ENCODE data around the gene ZNF814.
"Not testable (repeated sequence)": the region's sequence is repeated elsewhere in the genome, so short reads cannot be mapped to it uniquely, and the experiment has no call there.

DNA sequence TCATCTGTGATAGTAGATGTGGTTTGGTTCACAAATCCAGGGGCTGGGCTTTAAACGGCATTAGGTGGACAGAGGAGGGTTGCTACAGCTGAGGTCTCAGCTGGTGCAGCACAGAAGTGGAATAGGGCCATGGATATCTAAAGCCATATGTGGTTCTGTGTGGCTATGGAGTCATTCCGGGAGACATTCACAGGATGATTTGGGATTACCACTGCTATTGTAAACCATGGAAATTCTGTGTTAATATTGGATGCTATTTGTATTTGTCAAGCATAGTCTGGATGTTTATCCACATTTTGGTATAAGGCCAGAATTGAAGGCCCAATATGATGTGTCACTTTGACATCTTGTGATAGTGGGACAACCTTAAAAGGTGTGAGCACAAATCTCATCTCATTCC lies 65.7 kb downstream of the ZNF814 start:
- TF ChIP-seq, protein P1, sequence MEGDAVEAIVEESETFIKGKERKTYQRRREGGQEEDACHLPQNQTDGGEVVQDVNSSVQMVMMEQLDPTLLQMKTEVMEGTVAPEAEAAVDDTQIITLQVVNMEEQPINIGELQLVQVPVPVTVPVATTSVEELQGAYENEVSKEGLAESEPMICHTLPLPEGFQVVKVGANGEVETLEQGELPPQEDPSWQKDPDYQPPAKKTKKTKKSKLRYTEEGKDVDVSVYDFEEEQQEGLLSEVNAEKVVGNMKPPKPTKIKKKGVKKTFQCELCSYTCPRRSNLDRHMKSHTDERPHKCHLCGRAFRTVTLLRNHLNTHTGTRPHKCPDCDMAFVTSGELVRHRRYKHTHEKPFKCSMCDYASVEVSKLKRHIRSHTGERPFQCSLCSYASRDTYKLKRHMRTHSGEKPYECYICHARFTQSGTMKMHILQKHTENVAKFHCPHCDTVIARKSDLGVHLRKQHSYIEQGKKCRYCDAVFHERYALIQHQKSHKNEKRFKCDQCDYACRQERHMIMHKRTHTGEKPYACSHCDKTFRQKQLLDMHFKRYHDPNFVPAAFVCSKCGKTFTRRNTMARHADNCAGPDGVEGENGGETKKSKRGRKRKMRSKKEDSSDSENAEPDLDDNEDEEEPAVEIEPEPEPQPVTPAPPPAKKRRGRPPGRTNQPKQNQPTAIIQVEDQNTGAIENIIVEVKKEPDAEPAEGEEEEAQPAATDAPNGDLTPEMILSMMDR (tag by site-specific recombination; IDR thresholded peaks at IDR 0.05): not testable (repeated sequence)
- TF ChIP-seq ZNF221 (tag by site-specific recombination; IDR thresholded peaks at IDR 0.05; ENCODE audit: borderline replicate concordance); ZNF274 (IDR thresholded peaks at IDR 0.05; ENCODE audit: low read length); ZNF274 (tag by site-specific recombination; IDR thresholded peaks at IDR 0.05; ENCODE audit: borderline replicate concordance); SP2 (tag by site-specific recombination; IDR thresholded peaks at IDR 0.05); ZNF654 (tag by site-specific recombination; IDR thresholded peaks at IDR 0.05; ENCODE audit: low read depth); GFI1B (tag by site-specific recombination; IDR thresholded peaks at IDR 0.05); ZNF423 (tag by site-specific recombination; IDR thresholded peaks at IDR 0.05): not testable (repeated sequence)

All from HEK293 (cell line).